HepG2 (cell line): ENCODE measurements around the gene CYSRT1. TPM values are rescaled to one million over a fixed set of nuclear protein-coding genes. Genes with fewer than 3 reads are reported as not detected.

Experiments
- ATAC-seq: fragments of 200-7000 bp; cut with Tn5 transposase; 3 replicates; pipeline ENCODE4 v1.9.1; 2020; ENCODE audit warnings: mild to moderate bottlenecking, moderate library complexity
- BruUV-seq: library from RNA; stranded (reverse); fragments of 400-500 nt; replicated peaks from 2 replicates; lab custom pipeline; 2021; lab: Mats Ljungman, UMichigan
- CTCF ChIA-PET: fragments of 300-600 bp; formaldehyde crosslinking; extraction: SDS; loops from one replicate; lab custom pipeline; 2021; ENCODE audit warnings: low total read pairs, inconsistent platforms, low intra/inter-chr PET ratio; lab: Yijun Ruan, JAX
- POLR2A ChIA-PET: fragments of 350-600 bp; sonication (Branson Sonifier 250); formaldehyde crosslinking; loops from one replicate; lab custom pipeline; 2020; ENCODE audit warnings: antibody characterized with exemption, inconsistent platforms; lab: Yijun Ruan, JAX
- DNase-seq: peaks from one replicate; pipeline ENCODE4 v3.0.0-alpha.2; 2015; ENCODE audit warnings: low spot score
- FAIRE-seq: peaks from 3 replicates; lab custom pipeline; 2011; peaks lifted over from hg19 to GRCh38; lab: Jason Lieb, UNC
- H2AFZ ChIP-seq: one replicate; pipeline ENCODE4 v1.6.1; 2011; ENCODE audit warnings: low read length, inconsistent platforms
- H3K27ac ChIP-seq: fragments of 300-600 bp; 3 replicates; pipeline ENCODE4 v1.8.0; 2011; ENCODE audit warnings: mixed run types, mild to moderate bottlenecking, mixed read lengths, low read length, inconsistent platforms; ENCODE audit not compliant: insufficient read depth; ENCODE audit errors: extremely low read length
- H3K27me3 ChIP-seq, 2 experiments: fragments of 200-600 bp in 1 of 2; 2 replicates in 1 of 2; 3 replicates in 1 of 2; pipeline versions ENCODE4 v1.6.0 to v1.8.0; 2011; ENCODE audit warnings: low read length in 2 of 2, mild to moderate bottlenecking in 2 of 2, moderate library complexity in 2 of 2, inconsistent platforms in 1 of 2; ENCODE audit not compliant: insufficient read depth in 2 of 2, control insufficient read depth in 1 of 2
- H3K36me3 ChIP-seq, 2 experiments: fragments of 200-600 bp in 1 of 2; replicated peaks in 1 of 2; 2 replicates in 1 of 2; 3 replicates in 1 of 2; pipeline versions ENCODE4 v1.5.1 to v1.8.0; 2011; ENCODE audit warnings: low read length in 2 of 2, inconsistent platforms in 1 of 2; ENCODE audit not compliant: insufficient read depth in 2 of 2, control insufficient read depth in 1 of 2
- H3K4me1 ChIP-seq: 2 replicates; pipeline ENCODE4 v1.5.1; 2012; ENCODE audit warnings: low read length, inconsistent platforms; ENCODE audit not compliant: insufficient read depth
- H3K4me2 ChIP-seq: 2 replicates; pipeline ENCODE4 v1.6.0; 2011; ENCODE audit warnings: low read depth, low read length, inconsistent platforms
- H3K4me3 ChIP-seq, 3 experiments: fragments of 200-600 bp in 1 of 3; sonication (generic), shearing (Covaris generic) in 1 of 3; replicated peaks in 1 of 3; 2 replicates each; pipeline ENCODE4 v1.5.1; 2011 to 2016; ENCODE audit warnings: low read length in 3 of 3, inconsistent platforms in 2 of 3, low read depth in 2 of 3, mild to moderate bottlenecking in 2 of 3, control low read depth in 1 of 3, mixed read lengths in 1 of 3; ENCODE audit not compliant: insufficient read depth in 1 of 3
- H3K79me2 ChIP-seq: one replicate; pipeline ENCODE4 v1.6.1; 2011; ENCODE audit warnings: low read length, inconsistent platforms; ENCODE audit not compliant: insufficient read depth
- H3K9ac ChIP-seq: 2 replicates; pipeline ENCODE4 v1.6.0; 2011; ENCODE audit warnings: mild to moderate bottlenecking, low read depth, low read length, inconsistent platforms; ENCODE audit not compliant: insufficient read depth
- H3K9me3 ChIP-seq: 2 replicates; pipeline ENCODE4 v1.5.1; 2012; ENCODE audit warnings: mild to moderate bottlenecking, low read length
- H4K20me1 ChIP-seq: 2 replicates; pipeline ENCODE4 v1.6.0; 2011; ENCODE audit warnings: inconsistent platforms, mild to moderate bottlenecking, low read length, moderate library complexity; ENCODE audit not compliant: insufficient read depth
- ATF1 ChIP-seq: IDR thresholded peaks from 2 replicates; pipeline ENCODE4 v1.6.1; 2016; ENCODE audit warnings: mild to moderate bottlenecking, control low read depth
- FOXA3 ChIP-seq: IDR thresholded peaks from 2 replicates; pipeline ENCODE4 v1.6.1; 2016; ENCODE audit warnings: missing genetic modification reagents, missing compliant biosample characterization
- GLMP ChIP-seq: sonication (generic); formaldehyde crosslinking; IDR thresholded peaks from 2 replicates; pipeline ENCODE4 v1.9.0; 2021; ENCODE audit warnings: missing genetic modification reagents, mild to moderate bottlenecking, borderline replicate concordance
- PREB ChIP-seq: sonication (generic); formaldehyde crosslinking; IDR thresholded peaks from 2 replicates; pipeline ENCODE4 v1.4.0; 2020; ENCODE audit warnings: missing genetic modification reagents
- PRPF4 ChIP-seq: fragments of 200-400 bp; formaldehyde crosslinking; IDR thresholded peaks from 2 replicates; pipeline ENCODE4 v1.6.1; 2016; ENCODE audit warnings: low read length, low read depth; ENCODE audit not compliant: poor library complexity, severe bottlenecking
- RFXANK ChIP-seq: IDR thresholded peaks from 2 replicates; pipeline ENCODE4 v1.6.1; 2016
- SALL2 ChIP-seq: sonication (generic); formaldehyde crosslinking; IDR thresholded peaks from 2 replicates; pipeline ENCODE4 v1.8.1; 2023; ENCODE audit warnings: mild to moderate bottlenecking, missing genetic modification reagents, inconsistent platforms
- SRSF9 ChIP-seq: fragments of 200-400 bp; formaldehyde crosslinking; IDR thresholded peaks from 2 replicates; pipeline ENCODE4 v1.6.1; 2018; ENCODE audit warnings: borderline replicate concordance, mild to moderate bottlenecking, low read depth, low read length; ENCODE audit not compliant: insufficient read depth, poor library complexity, severe bottlenecking
- THYN1 ChIP-seq: sonication (generic); formaldehyde crosslinking; IDR thresholded peaks from 2 replicates; pipeline ENCODE4 v1.8.1; 2023; ENCODE audit warnings: low read depth, mild to moderate bottlenecking, moderate library complexity, missing genetic modification reagents, borderline replicate concordance
- U2AF2 ChIP-seq: fragments of 200-400 bp; formaldehyde crosslinking; IDR thresholded peaks from 2 replicates; pipeline ENCODE4 v1.6.1; 2017; ENCODE audit warnings: low read depth, mild to moderate bottlenecking, low read length
- ZBTB2 ChIP-seq: sonication (generic); formaldehyde crosslinking; IDR thresholded peaks from 2 replicates; pipeline ENCODE4 v1.8.0; 2022; ENCODE audit warnings: low read depth, missing genetic modification reagents
- ZBTB7A ChIP-seq: sonication (generic); formaldehyde crosslinking; IDR thresholded peaks from 2 replicates; pipeline ENCODE4 v1.8.0; 2022; ENCODE audit warnings: mild to moderate bottlenecking, missing genetic modification reagents
- ZEB1 ChIP-seq: IDR thresholded peaks from 2 replicates; pipeline ENCODE4 v1.6.1; 2012; ENCODE audit warnings: mild to moderate bottlenecking, low read depth, inconsistent platforms; ENCODE audit not compliant: insufficient replicate concordance
- ZNF747 ChIP-seq: sonication (generic); formaldehyde crosslinking; IDR thresholded peaks from 2 replicates; pipeline ENCODE4 v1.8.1; 2023; ENCODE audit warnings: missing genetic modification reagents, mild to moderate bottlenecking, borderline replicate concordance
- ZSCAN29 ChIP-seq: sonication (generic); formaldehyde crosslinking; conservative IDR thresholded peaks from 2 replicates; pipeline ENCODE4 v1.4.0; 2020; ENCODE audit warnings: mild to moderate bottlenecking, missing genetic modification reagents
- WGBS: methylation state at CpG from one replicate; pipeline ENCODE4 v1.1.6; 2017; ENCODE audit warnings: low lambda C conversion rate; 5-methylcytosine and 5-hydroxymethylcytosine counted together
- in situ Hi-C: cut with HindIII; loops from 2 replicates; pipeline ENCODE4 v1.10.0; 2017; ENCODE audit warnings: low pct_unique_long_range_greater_than_20kb; ENCODE audit not compliant: extremely low pct_ligation_motif_present
- intact Hi-C: fragments of 100-400 bp; cut with micrococcal nuclease; formaldehyde crosslinking; loops from one replicate; pipeline ENCODE4 v1.10.0; 2022; ENCODE audit not compliant: unreplicated experiment
- polyA plus RNA-seq, 8 experiments: library from polyadenylated mRNA; depleted of rRNA in 3 of 8; stranded (reverse) in 7 of 8; unstranded in 1 of 8; fragments of >200 nt; fragmentation: Illumina TruSeq in 4 of 8; extraction: Trizol in 4 of 8; gene quantifications; 2 replicates each; pipeline versions ENCODE4 v1.2.1 to v1.2.3, GENCODE V29; 2011 to 2016; ENCODE audit warnings: low read depth in 4 of 8, missing spikeins in 1 of 8, mixed read lengths in 1 of 8; ENCODE audit not compliant: insufficient read depth in 1 of 8
- total RNA-seq, 5 experiments: library from RNA; depleted of rRNA; stranded (reverse); fragments of >200 nt; fragmentation: Illumina TruSeq; extraction: Trizol; gene quantifications; 2 replicates each; pipeline ENCODE4 v1.2.3, GENCODE V29; 2016; ENCODE audit warnings: low read depth in 1 of 5
- TF ChIP-seq, protein P1 (sequence below): sonication (generic); formaldehyde crosslinking; conservative IDR thresholded peaks from 2 replicates; pipeline ENCODE4 v1.4.0; 2020; ENCODE audit warnings: missing genetic modification reagents
- TF ChIP-seq, protein P2 (sequence below): sonication (generic); formaldehyde crosslinking; IDR thresholded peaks from 2 replicates; pipeline ENCODE4 v1.8.0; 2022; ENCODE audit warnings: mild to moderate bottlenecking, missing genetic modification reagents; ENCODE audit not compliant: insufficient replicate concordance

The CYSRT1 gene
- total and polyA plus RNA-seq, 2 of the 13 experiments (the other 11 are each of a cell fraction or from before 2014, with no cell fraction given): 1.5 to 2.1 TPM

DNA sequence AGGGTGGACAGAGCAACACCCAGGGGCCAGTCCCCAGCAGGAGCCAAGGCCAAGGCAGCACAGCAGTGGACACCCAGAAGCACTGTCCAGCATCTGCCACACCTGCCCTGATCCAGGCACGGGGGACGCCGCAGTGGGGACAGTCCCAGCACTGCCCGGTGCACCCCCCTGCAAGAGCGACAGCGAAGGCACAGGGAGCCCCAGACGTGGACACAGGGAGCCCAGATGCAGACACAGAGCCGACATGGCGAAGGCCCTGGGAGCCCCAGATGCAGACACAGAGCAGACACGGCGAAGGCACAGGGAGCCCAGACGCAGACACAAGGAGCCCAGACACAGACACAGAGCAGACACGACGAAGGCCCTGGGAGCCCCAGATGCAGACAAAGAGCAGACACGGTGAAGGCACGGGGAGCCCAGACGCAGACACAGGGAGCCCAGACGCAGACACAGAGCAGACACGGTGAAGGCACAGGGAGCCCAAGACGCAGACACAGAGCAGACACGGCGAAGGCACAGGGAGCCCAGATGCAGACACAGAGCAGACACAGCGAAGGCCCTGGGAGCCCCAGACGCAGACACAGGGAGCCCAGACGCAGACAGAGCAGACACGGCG lies 40.9 kb upstream of the CYSRT1 start:
- no peak overlapping the region for H2AFZ ChIP-seq
- H3K9ac ChIP-seq: no peak overlapping the region
- no peak overlapping the region for H3K4me3 ChIP-seq
- ChIA-PET POLR2A (no interaction called here), CTCF (no interaction called here)
- BruUV-seq: no TSS peak
- peaks cover 15% of the 10 kb centered on the region for H3K4me1 ChIP-seq
- no peak for FAIRE-seq
- peaks cover 19% of the 10 kb centered on the region for H3K79me2 ChIP-seq
- in situ Hi-C loops: no loop called here
- intact Hi-C loops: no loop called here
- no peak for DNase-seq
- no peak overlapping the region for H3K4me2 ChIP-seq
- H3K36me3 ChIP-seq: peaks cover 25 to 35% of the 10 kb centered on the region in 2 experiments; a peak in 4 of 5 replicates
- no peak overlapping the region for H3K27ac ChIP-seq
- 96% methylated on average over 26 of the region's 27 CpGs for WGBS
- no peak for ATAC-seq
- H3K9me3 ChIP-seq: no peaks in the 10 kb centered on the region
- no peaks in the 10 kb centered on the region for H3K27me3 ChIP-seq
- H4K20me1 ChIP-seq: no peaks in the 10 kb centered on the region
- no peak for TF ChIP-seq U2AF2
- TF ChIP-seq SALL2 (CRISPR knock-in tag): no peak
- TF ChIP-seq ZSCAN29: no peak
- no peak for TF ChIP-seq RFXANK (CRISPR knock-in tag)
- no peak for TF ChIP-seq ATF1 (CRISPR knock-in tag)
- TF ChIP-seq ZEB1: no peak
- TF ChIP-seq THYN1 (CRISPR knock-in tag): no peak
- no peak for TF ChIP-seq ZBTB7A (CRISPR knock-in tag)
- no peak for TF ChIP-seq ZNF747
- TF ChIP-seq, protein P1, sequence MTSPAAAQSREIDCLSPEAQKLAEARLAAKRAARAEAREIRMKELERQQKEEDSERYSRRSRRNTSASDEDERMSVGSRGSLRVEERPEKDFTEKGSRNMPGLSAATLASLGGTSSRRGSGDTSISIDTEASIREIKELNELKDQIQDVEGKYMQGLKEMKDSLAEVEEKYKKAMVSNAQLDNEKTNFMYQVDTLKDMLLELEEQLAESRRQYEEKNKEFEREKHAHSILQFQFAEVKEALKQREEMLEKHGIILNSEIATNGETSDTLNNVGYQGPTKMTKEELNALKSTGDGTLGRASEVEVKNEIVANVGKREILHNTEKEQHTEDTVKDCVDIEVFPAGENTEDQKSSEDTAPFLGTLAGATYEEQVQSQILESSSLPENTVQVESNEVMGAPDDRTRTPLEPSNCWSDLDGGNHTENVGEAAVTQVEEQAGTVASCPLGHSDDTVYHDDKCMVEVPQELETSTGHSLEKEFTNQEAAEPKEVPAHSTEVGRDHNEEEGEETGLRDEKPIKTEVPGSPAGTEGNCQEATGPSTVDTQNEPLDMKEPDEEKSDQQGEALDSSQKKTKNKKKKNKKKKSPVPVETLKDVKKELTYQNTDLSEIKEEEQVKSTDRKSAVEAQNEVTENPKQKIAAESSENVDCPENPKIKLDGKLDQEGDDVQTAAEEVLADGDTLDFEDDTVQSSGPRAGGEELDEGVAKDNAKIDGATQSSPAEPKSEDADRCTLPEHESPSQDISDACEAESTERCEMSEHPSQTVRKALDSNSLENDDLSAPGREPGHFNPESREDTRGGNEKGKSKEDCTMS (CRISPR knock-in tag): no peak
- no peak for TF ChIP-seq PREB
- TF ChIP-seq, protein P2, sequence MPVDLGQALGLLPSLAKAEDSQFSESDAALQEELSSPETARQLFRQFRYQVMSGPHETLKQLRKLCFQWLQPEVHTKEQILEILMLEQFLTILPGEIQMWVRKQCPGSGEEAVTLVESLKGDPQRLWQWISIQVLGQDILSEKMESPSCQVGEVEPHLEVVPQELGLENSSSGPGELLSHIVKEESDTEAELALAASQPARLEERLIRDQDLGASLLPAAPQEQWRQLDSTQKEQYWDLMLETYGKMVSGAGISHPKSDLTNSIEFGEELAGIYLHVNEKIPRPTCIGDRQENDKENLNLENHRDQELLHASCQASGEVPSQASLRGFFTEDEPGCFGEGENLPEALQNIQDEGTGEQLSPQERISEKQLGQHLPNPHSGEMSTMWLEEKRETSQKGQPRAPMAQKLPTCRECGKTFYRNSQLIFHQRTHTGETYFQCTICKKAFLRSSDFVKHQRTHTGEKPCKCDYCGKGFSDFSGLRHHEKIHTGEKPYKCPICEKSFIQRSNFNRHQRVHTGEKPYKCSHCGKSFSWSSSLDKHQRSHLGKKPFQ (CRISPR knock-in tag): no peak
- TF ChIP-seq GLMP (CRISPR knock-in tag): no peak
- no peak for TF ChIP-seq PRPF4
- TF ChIP-seq ZBTB2 (CRISPR knock-in tag): no peak
- TF ChIP-seq SRSF9: no peak
- no peak for TF ChIP-seq FOXA3 (CRISPR knock-in tag)
